Adipose tissue (tissue), 3 donors: ENCODE results near the gene ECD. TPM values are rescaled to one million over a fixed set of nuclear protein-coding genes. Genes with fewer than 3 reads are reported as not detected.

ENCODE experiments used
- polyA plus RNA-seq, 3 donors: library from polyadenylated mRNA; stranded (reverse); fragments of 200-250 nt; gene quantifications; one replicate each; pipeline ENCODE4 v1.2.3, GENCODE V29; 2013
- donor health status: healthy with polysubstance abuse.
- donor health status: Bipolar disorder and iron deficiency.
- donor health status: healthy.

ECD gene
- polyA plus RNA-seq, 3 donors, result 6.8 to 13.0 (median 7.2) TPM

Other genes with a start within 250 kb of the ECD start
- not detected for gene PLA2G12B, start 213.2 kb downstream of the ECD start, polyA plus RNA-seq
- gene P4HA1, start 71.1 kb downstream of the ECD start, polyA plus RNA-seq, result 10 to 100 TPM; 13.4 to 20.9 (median 20.4) TPM
- 1 to 10 TPM; 1.6 to 9.9 (median 1.7) TPM for gene NUDT13, start 57.6 kb downstream of the ECD start, polyA plus RNA-seq
- gene FAM149B1, start 111 bp upstream of the ECD start, polyA plus RNA-seq, result 10 to 100 TPM in 2 of 3 donors, 1 to 10 TPM in 1; 8.4 to 25.2 (median 11.6) TPM
- gene DNAJC9, start 79.2 kb upstream of the ECD start, polyA plus RNA-seq, result 1 to 10 TPM; 4.3 to 8.8 (median 5.6) TPM
- gene MRPS16, start 84.6 kb upstream of the ECD start, polyA plus RNA-seq, result 10 to 100 TPM; 37.3 to 79.6 (median 52.4) TPM
- 1 to 10 TPM; 1.6 to 3.0 (median 1.8) TPM for gene CFAP70, start 190.9 kb upstream of the ECD start, polyA plus RNA-seq
- gene ANXA7, start 246.1 kb upstream of the ECD start, polyA plus RNA-seq, result 10 to 100 TPM; 38.0 to 81.3 (median 63.2) TPM